Measurements from ENCODE around the gene MAGOHB.

- TF ChIP-seq CTCF (conservative IDR thresholded peaks at IDR 0.05), result no peak
- TF ChIP-seq EZH2 (IDR thresholded peaks at IDR 0.05; ENCODE audit: low read depth), result no peak
These were observed 21.0 kb upstream of the MAGOHB start for GRCh38 chr12:10634427-10634826.

Data from PC-9 (cell line).